Mesothelial cell of epicardium (in vitro differentiated cells): ENCODE measurements around the gene RIMBP2. TPM values are rescaled to one million over a fixed set of nuclear protein-coding genes. Genes with fewer than 3 reads are reported as not detected.

Source experiments
- DNase-seq, 2 experiments: peaks; one replicate each; pipeline ENCODE4 v3.0.0; 2021; ENCODE audit warnings: low spot score in 2 of 2; ENCODE audit not compliant: unreplicated experiment in 2 of 2
- H3K27ac Mint-ChIP-seq: 2 replicates; pipeline ENCODE4 v1.8.0; 2021; ENCODE audit warnings: mixed read lengths
- H3K27me3 Mint-ChIP-seq: 2 replicates; pipeline ENCODE4 v1.8.0; 2021; ENCODE audit warnings: low read depth, mixed read lengths
- H3K36me3 Mint-ChIP-seq: 2 replicates; pipeline ENCODE4 v1.8.0; 2021; ENCODE audit warnings: mixed read lengths
- H3K4me1 Mint-ChIP-seq: 2 replicates; pipeline ENCODE4 v1.8.0; 2021; ENCODE audit warnings: mixed read lengths
- H3K4me3 Mint-ChIP-seq: 2 replicates; pipeline ENCODE4 v1.8.0; 2021; ENCODE audit warnings: mild to moderate bottlenecking, moderate library complexity, mixed read lengths
- H3K9me3 Mint-ChIP-seq: 2 replicates; pipeline ENCODE4 v1.8.0; 2021; ENCODE audit warnings: mixed read lengths
- CTCF ChIP-seq: fragments of 200-600 bp; sonication (generic); IDR thresholded peaks from one replicate; pipeline ENCODE4 v1.5.0; 2021; ENCODE audit warnings: antibody characterized with exemption; ENCODE audit not compliant: unreplicated experiment
- total RNA-seq: library from RNA; stranded (reverse); gene quantifications from 3 replicates; pipeline ENCODE4 v1.2.1, GENCODE V29; 2021

RIMBP2 gene
- total RNA-seq, 1 donor from 2014 or later = 8.6 TPM

GRCh38 chr12:130601327-130601726, 114.8 kb downstream of the RIMBP2 start:
- H3K36me3 Mint-ChIP-seq = no peaks in the 10 kb centered on the region
- TF ChIP-seq CTCF = no peak
- H3K9me3 Mint-ChIP-seq = peaks cover 18% of the 10 kb centered on the region
- DNase-seq = no peak
- no peaks in the 10 kb centered on the region for H3K27me3 Mint-ChIP-seq
- H3K4me1 Mint-ChIP-seq = no peaks in the 10 kb centered on the region
- no peak overlapping the region for H3K4me3 Mint-ChIP-seq
- no peak overlapping the region for H3K27ac Mint-ChIP-seq

- no peak for TF ChIP-seq CTCF
- Mint-ChIP-seq H3K36me3 (no peaks in the 10 kb centered on the region), H3K9me3 (peaks cover 18% of the 10 kb centered on the region), H3K4me1 (no peaks in the 10 kb centered on the region), H3K4me3 (no peak overlapping the region), H3K27ac (no peak overlapping the region), H3K27me3 (peaks cover 1% of the 10 kb centered on the region)
- no peak for DNase-seq
Observed at GRCh38 chr12:130596241-130596640, 119.9 kb downstream of the RIMBP2 start.

GRCh38 chr12:130595566-130595965, 120.5 kb downstream of the RIMBP2 start:
- no peaks in the 10 kb centered on the region for H3K4me1 Mint-ChIP-seq
- no peak overlapping the region for H3K4me3 Mint-ChIP-seq
- DNase-seq = no peak
- H3K9me3 Mint-ChIP-seq = peaks cover 18% of the 10 kb centered on the region
- H3K36me3 Mint-ChIP-seq = no peaks in the 10 kb centered on the region
- no peak for TF ChIP-seq CTCF
- H3K27me3 Mint-ChIP-seq = peaks cover 8% of the 10 kb centered on the region
- H3K27ac Mint-ChIP-seq = no peak overlapping the region

GRCh38 chr12:130593056-130593455, 123.0 kb downstream of the RIMBP2 start:
- Mint-ChIP-seq H3K4me3 (no peak overlapping the region), H3K9me3 (peaks cover 11% of the 10 kb centered on the region), H3K27ac (no peak overlapping the region), H3K36me3 (no peaks in the 10 kb centered on the region), H3K27me3 (peaks cover 10% of the 10 kb centered on the region), H3K4me1 (no peaks in the 10 kb centered on the region)
- TF ChIP-seq CTCF = no peak
- DNase-seq = no peak

GRCh38 chr12:130592641-130593040, 123.5 kb downstream of the RIMBP2 start:
- no peaks in the 10 kb centered on the region for H3K4me1 Mint-ChIP-seq
- no peak overlapping the region for H3K4me3 Mint-ChIP-seq
- TF ChIP-seq CTCF = no peak
- H3K36me3 Mint-ChIP-seq = no peaks in the 10 kb centered on the region
- peaks cover 7% of the 10 kb centered on the region for H3K9me3 Mint-ChIP-seq
- H3K27ac Mint-ChIP-seq = no peak overlapping the region
- no peak for DNase-seq
- H3K27me3 Mint-ChIP-seq = peaks cover 10% of the 10 kb centered on the region

- Mint-ChIP-seq H3K4me3 (no peak overlapping the region), H3K9me3 (peaks cover 3% of the 10 kb centered on the region), H3K4me1 (no peaks in the 10 kb centered on the region), H3K27me3 (peaks cover 10% of the 10 kb centered on the region), H3K27ac (no peak overlapping the region), H3K36me3 (no peaks in the 10 kb centered on the region)
- DNase-seq = no peak
- TF ChIP-seq CTCF = no peak
Observed at GRCh38 chr12:130591736-130592135, 124.4 kb downstream of the RIMBP2 start.
